Measurements from ENCODE around the gene SLC12A9.
"Not testable (repeated sequence)": the region's sequence is repeated elsewhere in the genome, so short reads cannot be mapped to it uniquely, and the experiment has no call there.

Gene SLC12A9

GRCh38 chr7:100908512-100908911, 56.0 kb downstream of the SLC12A9 start:
- H3K4me1 ChIP-seq (ENCODE audit: control insufficient read depth in 2 of 2, insufficient read depth in 2 of 2, low read length in 2 of 2): peaks cover 0 to 10% of the 10 kb centered on the region in 2 donors
- no peak overlapping the region for H3K4me3 ChIP-seq (ENCODE audit: low read length in 2 of 2)
- no peaks in the 10 kb centered on the region for H3K36me3 ChIP-seq (ENCODE audit: control insufficient read depth in 2 of 2, insufficient read depth in 2 of 2, low read length in 2 of 2)

GRCh38 chr7:100910443-100910842, 57.9 kb downstream of the SLC12A9 start:
- H3K4me3 ChIP-seq (ENCODE audit: low read length in 2 of 2); H3K9me3 ChIP-seq (ENCODE audit: control insufficient read depth in 2 of 2, low read length in 2 of 2); H3K4me1 ChIP-seq (ENCODE audit: control insufficient read depth in 2 of 2, insufficient read depth in 2 of 2, low read length in 2 of 2); H3K9ac ChIP-seq (ENCODE audit: low read depth in 1 of 2, low read length in 2 of 2); H3K27me3 ChIP-seq (ENCODE audit: control insufficient read depth in 2 of 2, insufficient read depth in 2 of 2, low read length in 2 of 2); H3K36me3 ChIP-seq (ENCODE audit: control insufficient read depth in 2 of 2, insufficient read depth in 2 of 2, low read length in 2 of 2): not testable (repeated sequence)
- H3K27ac ChIP-seq (ENCODE audit: low read depth in 2 of 2, low read length in 2 of 2): peak overlapping the region; percentile 65 to 69

More at GRCh38 chr7:100908512-100908911, 56.0 kb downstream of the SLC12A9 start:
- H3K9ac ChIP-seq (ENCODE audit: low read depth in 1 of 2, low read length in 2 of 2): no peak overlapping the region
- H3K27ac ChIP-seq (ENCODE audit: low read depth in 2 of 2, low read length in 2 of 2): no peak overlapping the region
- no peaks in the 10 kb centered on the region for H3K27me3 ChIP-seq (ENCODE audit: control insufficient read depth in 2 of 2, insufficient read depth in 2 of 2, low read length in 2 of 2)
- no peaks in the 10 kb centered on the region for H3K9me3 ChIP-seq (ENCODE audit: control insufficient read depth in 2 of 2, low read length in 2 of 2)

- Histone ChIP-seq H3K9me3 (ENCODE audit: control insufficient read depth in 2 of 2, low read length in 2 of 2) (no peaks in the 10 kb centered on the region), H3K27ac (ENCODE audit: low read depth in 2 of 2, low read length in 2 of 2) (peak overlapping the region; percentile 9 to 61), H3K4me1 (ENCODE audit: control insufficient read depth in 2 of 2, insufficient read depth in 2 of 2, low read length in 2 of 2) (peaks cover 0 to 12% of the 10 kb centered on the region in 2 donors), H3K36me3 (ENCODE audit: control insufficient read depth in 2 of 2, insufficient read depth in 2 of 2, low read length in 2 of 2) (no peaks in the 10 kb centered on the region), H3K9ac (ENCODE audit: low read depth in 1 of 2, low read length in 2 of 2) (no peak overlapping the region), H3K27me3 (ENCODE audit: control insufficient read depth in 2 of 2, insufficient read depth in 2 of 2, low read length in 2 of 2) (no peaks in the 10 kb centered on the region), H3K4me3 (ENCODE audit: low read length in 2 of 2) (no peak overlapping the region)
Observed at GRCh38 chr7:100911484-100911883, 59.0 kb downstream of the SLC12A9 start.

GRCh38 chr7:100914208-100914878, 61.8 kb downstream of the SLC12A9 start:
- no peak overlapping the region for H3K9ac ChIP-seq (ENCODE audit: low read depth in 1 of 2, low read length in 2 of 2)
- no peak overlapping the region for H3K27ac ChIP-seq (ENCODE audit: low read depth in 2 of 2, low read length in 2 of 2)
- no peak overlapping the region for H3K4me3 ChIP-seq (ENCODE audit: low read length in 2 of 2)

GRCh38 chr7:100914879-100915447, 62.5 kb downstream of the SLC12A9 start:
- H3K9ac ChIP-seq (ENCODE audit: low read depth in 1 of 2, low read length in 2 of 2): no peak overlapping the region
- no peaks in the 10 kb centered on the region for H3K36me3 ChIP-seq (ENCODE audit: control insufficient read depth in 2 of 2, insufficient read depth in 2 of 2, low read length in 2 of 2)
- no peaks in the 10 kb centered on the region for H3K9me3 ChIP-seq (ENCODE audit: control insufficient read depth in 2 of 2, low read length in 2 of 2)
- no peak overlapping the region for H3K27ac ChIP-seq (ENCODE audit: low read depth in 2 of 2, low read length in 2 of 2)
- H3K27me3 ChIP-seq (ENCODE audit: control insufficient read depth in 2 of 2, insufficient read depth in 2 of 2, low read length in 2 of 2): no peaks in the 10 kb centered on the region
- H3K4me3 ChIP-seq (ENCODE audit: low read length in 2 of 2): no peak overlapping the region
- peaks cover 0 to 12% of the 10 kb centered on the region in 2 donors for H3K4me1 ChIP-seq (ENCODE audit: control insufficient read depth in 2 of 2, insufficient read depth in 2 of 2, low read length in 2 of 2)

More at GRCh38 chr7:100914208-100914878, 61.8 kb downstream of the SLC12A9 start:
- H3K4me1 ChIP-seq (ENCODE audit: control insufficient read depth in 2 of 2, insufficient read depth in 2 of 2, low read length in 2 of 2): peaks cover 0 to 12% of the 10 kb centered on the region in 2 donors
- no peaks in the 10 kb centered on the region for H3K36me3 ChIP-seq (ENCODE audit: control insufficient read depth in 2 of 2, insufficient read depth in 2 of 2, low read length in 2 of 2)
- H3K9me3 ChIP-seq (ENCODE audit: control insufficient read depth in 2 of 2, low read length in 2 of 2): no peaks in the 10 kb centered on the region
- no peaks in the 10 kb centered on the region for H3K27me3 ChIP-seq (ENCODE audit: control insufficient read depth in 2 of 2, insufficient read depth in 2 of 2, low read length in 2 of 2)

Measured in mucosa of rectum (tissue), 2 donors.